ENCODE measurements around the gene FBXW8. TPM values are rescaled to one million over a fixed set of nuclear protein-coding genes. Genes with fewer than 3 reads are reported as not detected.

Gene FBXW8
- total and polyA plus RNA-seq, 4 donors: 1.9 to 7.1 (median 4.9) TPM

DNA sequence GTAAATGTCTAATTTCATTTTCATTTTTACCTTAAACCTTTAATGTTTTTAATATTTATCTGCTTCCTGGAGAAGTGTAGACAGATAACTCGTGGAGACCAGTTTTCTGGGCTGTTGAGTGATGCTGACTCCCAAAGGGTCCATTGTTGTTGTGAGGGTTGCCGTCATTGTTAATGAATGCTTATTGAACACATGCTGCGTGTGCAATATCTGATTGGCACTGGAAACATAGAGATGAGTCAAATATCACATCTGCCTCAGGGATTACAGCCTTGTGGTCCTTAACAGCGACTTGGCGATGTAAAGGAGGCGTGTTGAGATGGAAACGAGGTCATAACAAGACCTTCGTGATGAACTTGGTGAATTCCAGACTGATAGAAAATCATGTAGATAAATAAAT, 85.9 kb downstream of the FBXW8 start:
- H3K4me3 ChIP-seq (ENCODE audit: low read depth in 1 of 3, low read length in 3 of 3): no peak overlapping the region
- H3K9ac ChIP-seq (ENCODE audit: low read depth in 1 of 2, low read length in 2 of 2): no peak overlapping the region
- 94% methylated on average over 8 of the region's 8 CpGs for WGBS
- H3K27me3 ChIP-seq (ENCODE audit: control insufficient read depth in 4 of 4, insufficient read depth in 4 of 4, low read length in 3 of 4): no peaks in the 10 kb centered on the region
- H3K4me1 ChIP-seq (ENCODE audit: control insufficient read depth in 4 of 4, insufficient read depth in 4 of 4, low read length in 3 of 4): peaks cover 0 to 7% (median 5%) of the 10 kb centered on the region in 4 donors
- DNase-seq (ENCODE audit: low spot score): no peak
- H3K36me3 ChIP-seq (ENCODE audit: control insufficient read depth in 4 of 4, insufficient read depth in 3 of 4, low read depth in 1 of 4, low read length in 3 of 4): peaks cover 0 to 3% (median 0%) of the 10 kb centered on the region in 4 donors
- H3K27ac ChIP-seq (ENCODE audit: low read depth in 1 of 2, low read length in 2 of 2): no peak overlapping the region
- no peaks in the 10 kb centered on the region for H3K9me3 ChIP-seq (ENCODE audit: control insufficient read depth in 4 of 4, low read length in 3 of 4)
- TF ChIP-seq, protein P1, sequence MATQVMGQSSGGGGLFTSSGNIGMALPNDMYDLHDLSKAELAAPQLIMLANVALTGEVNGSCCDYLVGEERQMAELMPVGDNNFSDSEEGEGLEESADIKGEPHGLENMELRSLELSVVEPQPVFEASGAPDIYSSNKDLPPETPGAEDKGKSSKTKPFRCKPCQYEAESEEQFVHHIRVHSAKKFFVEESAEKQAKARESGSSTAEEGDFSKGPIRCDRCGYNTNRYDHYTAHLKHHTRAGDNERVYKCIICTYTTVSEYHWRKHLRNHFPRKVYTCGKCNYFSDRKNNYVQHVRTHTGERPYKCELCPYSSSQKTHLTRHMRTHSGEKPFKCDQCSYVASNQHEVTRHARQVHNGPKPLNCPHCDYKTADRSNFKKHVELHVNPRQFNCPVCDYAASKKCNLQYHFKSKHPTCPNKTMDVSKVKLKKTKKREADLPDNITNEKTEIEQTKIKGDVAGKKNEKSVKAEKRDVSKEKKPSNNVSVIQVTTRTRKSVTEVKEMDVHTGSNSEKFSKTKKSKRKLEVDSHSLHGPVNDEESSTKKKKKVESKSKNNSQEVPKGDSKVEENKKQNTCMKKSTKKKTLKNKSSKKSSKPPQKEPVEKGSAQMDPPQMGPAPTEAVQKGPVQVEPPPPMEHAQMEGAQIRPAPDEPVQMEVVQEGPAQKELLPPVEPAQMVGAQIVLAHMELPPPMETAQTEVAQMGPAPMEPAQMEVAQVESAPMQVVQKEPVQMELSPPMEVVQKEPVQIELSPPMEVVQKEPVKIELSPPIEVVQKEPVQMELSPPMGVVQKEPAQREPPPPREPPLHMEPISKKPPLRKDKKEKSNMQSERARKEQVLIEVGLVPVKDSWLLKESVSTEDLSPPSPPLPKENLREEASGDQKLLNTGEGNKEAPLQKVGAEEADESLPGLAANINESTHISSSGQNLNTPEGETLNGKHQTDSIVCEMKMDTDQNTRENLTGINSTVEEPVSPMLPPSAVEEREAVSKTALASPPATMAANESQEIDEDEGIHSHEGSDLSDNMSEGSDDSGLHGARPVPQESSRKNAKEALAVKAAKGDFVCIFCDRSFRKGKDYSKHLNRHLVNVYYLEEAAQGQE (IDR thresholded peaks at IDR 0.05): no peak
- no peak for TF ChIP-seq YY1 (IDR thresholded peaks at IDR 0.05)
- no peak for TF ChIP-seq GABPA (IDR thresholded peaks at IDR 0.05 in 1 of 2, conservative IDR thresholded peaks at IDR 0.05 in 1 of 2)
- no peak for TF ChIP-seq TAF1 (conservative IDR thresholded peaks at IDR 0.05)
- no peak for TF ChIP-seq HNF4A (conservative IDR thresholded peaks at IDR 0.05)
- TF ChIP-seq, protein P2, sequence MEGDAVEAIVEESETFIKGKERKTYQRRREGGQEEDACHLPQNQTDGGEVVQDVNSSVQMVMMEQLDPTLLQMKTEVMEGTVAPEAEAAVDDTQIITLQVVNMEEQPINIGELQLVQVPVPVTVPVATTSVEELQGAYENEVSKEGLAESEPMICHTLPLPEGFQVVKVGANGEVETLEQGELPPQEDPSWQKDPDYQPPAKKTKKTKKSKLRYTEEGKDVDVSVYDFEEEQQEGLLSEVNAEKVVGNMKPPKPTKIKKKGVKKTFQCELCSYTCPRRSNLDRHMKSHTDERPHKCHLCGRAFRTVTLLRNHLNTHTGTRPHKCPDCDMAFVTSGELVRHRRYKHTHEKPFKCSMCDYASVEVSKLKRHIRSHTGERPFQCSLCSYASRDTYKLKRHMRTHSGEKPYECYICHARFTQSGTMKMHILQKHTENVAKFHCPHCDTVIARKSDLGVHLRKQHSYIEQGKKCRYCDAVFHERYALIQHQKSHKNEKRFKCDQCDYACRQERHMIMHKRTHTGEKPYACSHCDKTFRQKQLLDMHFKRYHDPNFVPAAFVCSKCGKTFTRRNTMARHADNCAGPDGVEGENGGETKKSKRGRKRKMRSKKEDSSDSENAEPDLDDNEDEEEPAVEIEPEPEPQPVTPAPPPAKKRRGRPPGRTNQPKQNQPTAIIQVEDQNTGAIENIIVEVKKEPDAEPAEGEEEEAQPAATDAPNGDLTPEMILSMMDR (IDR thresholded peaks at IDR 0.05; ENCODE audit: low read depth, low read length, missing input control): no peak
- no peak for TF ChIP-seq EGR1 (IDR thresholded peaks at IDR 0.05; ENCODE audit: low read depth in 2 of 2)
- TF ChIP-seq HNF4G (IDR thresholded peaks at IDR 0.05): no peak
- TF ChIP-seq RXRA (IDR thresholded peaks at IDR 0.05): no peak
- TF ChIP-seq RAD21 (IDR thresholded peaks at IDR 0.05): no peak
- TF ChIP-seq FOXA2 (IDR thresholded peaks at IDR 0.05): no peak
- TF ChIP-seq JUND (IDR thresholded peaks at IDR 0.05): no peak
- TF ChIP-seq, protein P3, sequence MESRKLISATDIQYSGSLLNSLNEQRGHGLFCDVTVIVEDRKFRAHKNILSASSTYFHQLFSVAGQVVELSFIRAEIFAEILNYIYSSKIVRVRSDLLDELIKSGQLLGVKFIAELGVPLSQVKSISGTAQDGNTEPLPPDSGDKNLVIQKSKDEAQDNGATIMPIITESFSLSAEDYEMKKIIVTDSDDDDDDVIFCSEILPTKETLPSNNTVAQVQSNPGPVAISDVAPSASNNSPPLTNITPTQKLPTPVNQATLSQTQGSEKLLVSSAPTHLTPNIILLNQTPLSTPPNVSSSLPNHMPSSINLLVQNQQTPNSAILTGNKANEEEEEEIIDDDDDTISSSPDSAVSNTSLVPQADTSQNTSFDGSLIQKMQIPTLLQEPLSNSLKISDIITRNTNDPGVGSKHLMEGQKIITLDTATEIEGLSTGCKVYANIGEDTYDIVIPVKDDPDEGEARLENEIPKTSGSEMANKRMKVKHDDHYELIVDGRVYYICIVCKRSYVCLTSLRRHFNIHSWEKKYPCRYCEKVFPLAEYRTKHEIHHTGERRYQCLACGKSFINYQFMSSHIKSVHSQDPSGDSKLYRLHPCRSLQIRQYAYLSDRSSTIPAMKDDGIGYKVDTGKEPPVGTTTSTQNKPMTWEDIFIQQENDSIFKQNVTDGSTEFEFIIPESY (IDR thresholded peaks at IDR 0.05): no peak
- no peak for TF ChIP-seq FOXA1 (IDR thresholded peaks at IDR 0.05)
- TF ChIP-seq NR2F2 (IDR thresholded peaks at IDR 0.05): no peak

DNA sequence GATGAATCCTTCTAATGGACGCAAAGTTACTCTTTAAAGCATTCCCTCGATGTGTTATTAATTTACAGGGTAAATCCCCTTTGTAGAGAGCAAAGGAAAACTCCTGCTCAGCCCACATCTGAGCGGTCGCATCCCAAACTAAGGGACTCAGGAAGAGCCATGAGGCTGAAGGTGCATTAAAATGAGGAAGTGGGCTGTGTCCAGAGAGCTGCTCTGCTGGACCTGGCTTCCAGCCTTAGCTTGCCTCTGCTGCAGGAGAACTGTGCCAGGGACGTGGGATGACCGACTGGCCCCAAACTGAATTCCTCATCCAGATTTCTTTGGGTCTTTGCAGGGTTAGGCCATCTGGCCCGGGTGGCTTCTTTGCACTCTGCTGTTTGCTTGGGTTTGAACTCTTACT, 88.3 kb downstream of the FBXW8 start:
- Histone ChIP-seq H3K4me3 (ENCODE audit: low read depth in 1 of 3, low read length in 3 of 3) (no peak overlapping the region), H3K9ac (ENCODE audit: low read depth in 1 of 2, low read length in 2 of 2) (no peak overlapping the region), H3K27me3 (ENCODE audit: control insufficient read depth in 4 of 4, insufficient read depth in 4 of 4, low read length in 3 of 4) (no peaks in the 10 kb centered on the region), H3K36me3 (ENCODE audit: control insufficient read depth in 4 of 4, insufficient read depth in 3 of 4, low read depth in 1 of 4, low read length in 3 of 4) (peaks cover 0 to 3% (median 0%) of the 10 kb centered on the region in 4 donors), H3K4me1 (ENCODE audit: control insufficient read depth in 4 of 4, insufficient read depth in 4 of 4, low read length in 3 of 4) (no peaks in the 10 kb centered on the region), H3K9me3 (ENCODE audit: control insufficient read depth in 4 of 4, low read length in 3 of 4) (no peaks in the 10 kb centered on the region), H3K27ac (ENCODE audit: low read depth in 1 of 2, low read length in 2 of 2) (no peak overlapping the region)
- no peak for DNase-seq (ENCODE audit: low spot score)
- TF ChIP-seq RXRA (IDR thresholded peaks at IDR 0.05) (no peak), EGR1 (IDR thresholded peaks at IDR 0.05; ENCODE audit: low read depth in 2 of 2) (no peak), FOXA1 (IDR thresholded peaks at IDR 0.05) (no peak), FOXA2 (IDR thresholded peaks at IDR 0.05) (no peak), SP1 (IDR thresholded peaks at IDR 0.05) (no peak), GABPA (IDR thresholded peaks at IDR 0.05 in 1 of 2, conservative IDR thresholded peaks at IDR 0.05 in 1 of 2) (no peak), RAD21 (IDR thresholded peaks at IDR 0.05) (no peak)
- TF ChIP-seq, protein P1 (IDR thresholded peaks at IDR 0.05): no peak
- TF ChIP-seq, protein P4, sequence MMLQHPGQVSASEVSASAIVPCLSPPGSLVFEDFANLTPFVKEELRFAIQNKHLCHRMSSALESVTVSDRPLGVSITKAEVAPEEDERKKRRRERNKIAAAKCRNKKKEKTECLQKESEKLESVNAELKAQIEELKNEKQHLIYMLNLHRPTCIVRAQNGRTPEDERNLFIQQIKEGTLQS (IDR thresholded peaks at IDR 0.05): no peak
- WGBS: 93% methylated on average over 7 of the region's 7 CpGs

All from liver (tissue), 9 donors.